A549 (cell line): Measurements from ENCODE around the gene FNIP2. TPM values are rescaled to one million over a fixed set of nuclear protein-coding genes. Genes with fewer than 3 reads are reported as not detected.
"Not testable (repeated sequence)": the region's sequence is repeated elsewhere in the genome, so short reads cannot be mapped to it uniquely, and the experiment has no call there.

ENCODE experiments used
- ATAC-seq, 2 experiments: fragments of 200-7000 bp in 1 of 2; fragments of >200 bp in 1 of 2; cut with Nextera tagmentation in 1 of 2; cut with Tn5 transposase in 1 of 2; 3 replicates each; pipeline versions ENCODE4 v1.8.0 to v1.9.1; 2018 to 2020; ENCODE audit warnings: mild to moderate bottlenecking in 1 of 2, moderate library complexity in 1 of 2
- CTCF ChIA-PET: fragments of 300-600 bp; sonication (Branson Sonifier 250); formaldehyde crosslinking; extraction: SDS; loops from one replicate; lab custom pipeline; 2021; ENCODE audit warnings: antibody characterized with exemption, inconsistent platforms; lab: Yijun Ruan, JAX
- POLR2A ChIA-PET: fragments of 350-600 bp; formaldehyde crosslinking; extraction: SDS; loops from one replicate; lab custom pipeline; 2021; ENCODE audit warnings: antibody characterized with exemption, inconsistent platforms; lab: Yijun Ruan, JAX
- DNase-seq, 2 experiments: peaks; one replicate each; pipeline versions ENCODE4 v3.0.0 to v3.0.0-alpha.2; 2011 to 2016; ENCODE audit warnings: low read depth in 1 of 2, low spot score in 1 of 2
- FAIRE-seq: peaks from 2 replicates; lab custom pipeline; 2011; peaks lifted over from hg19 to GRCh38; lab: Jason Lieb, UNC
- H3K27ac ChIP-seq, 2 experiments: fragments of >200 bp; sonication (Bioruptor Twin); formaldehyde crosslinking; 3 replicates each; pipeline ENCODE4 v1.5.1; 2016 to 2017
- H3K4me1 ChIP-seq: fragments of >200 bp; sonication (Bioruptor Twin); formaldehyde crosslinking; 3 replicates; pipeline ENCODE4 v1.6.1; 2016
- H3K4me2 ChIP-seq: fragments of >200 bp; sonication (Bioruptor Twin); formaldehyde crosslinking; 3 replicates; pipeline ENCODE4 v1.6.1; 2016
- H3K4me3 ChIP-seq: fragments of >200 bp; sonication (Bioruptor Twin); formaldehyde crosslinking; 3 replicates; pipeline ENCODE4 v1.5.1; 2016
- H3K9me3 ChIP-seq: fragments of >200 bp; sonication (Bioruptor Twin); formaldehyde crosslinking; 3 replicates; pipeline ENCODE4 v1.6.1; 2016
- CTCF ChIP-seq: fragments of >200 bp; sonication (Bioruptor Twin); formaldehyde crosslinking; IDR thresholded peaks from 3 replicates; pipeline ENCODE4 v1.5.1; 2016
- E2F6 ChIP-seq: IDR thresholded peaks from 2 replicates; pipeline ENCODE4 v1.6.1; 2012; ENCODE audit warnings: low read depth, borderline replicate concordance
- EHF ChIP-seq: fragments of 250-450 bp; sonication (Bioruptor Pico); IDR thresholded peaks from 2 replicates; pipeline ENCODE4 v1.5.0; 2020; ENCODE audit warnings: mild to moderate bottlenecking
- ELK1 ChIP-seq: fragments of 150-350 bp; IDR thresholded peaks from 2 replicates; pipeline ENCODE4 v1.6.1; 2014; ENCODE audit warnings: low read depth, mild to moderate bottlenecking, low read length
- ESRRA ChIP-seq: fragments of 150-350 bp; IDR thresholded peaks from 2 replicates; pipeline ENCODE4 v1.6.1; 2014; ENCODE audit warnings: mild to moderate bottlenecking, low read length, borderline replicate concordance
- FOSL2 ChIP-seq, 2 experiments: fragments of 450-650 bp in 1 of 2; fragments of >200 bp in 1 of 2; sonication (Bioruptor Twin) in 1 of 2; formaldehyde crosslinking; IDR thresholded peaks; 2 replicates each; pipeline versions ENCODE4 v1.5.0 to v1.6.1; 2016 to 2020; ENCODE audit warnings: mild to moderate bottlenecking in 1 of 2, moderate library complexity in 1 of 2
- JUNB ChIP-seq: fragments of >200 bp; sonication (Bioruptor Twin); formaldehyde crosslinking; IDR thresholded peaks from 2 replicates; pipeline ENCODE4 v1.6.1; 2016
- NPAS2 ChIP-seq: fragments of 250-450 bp; sonication (Bioruptor Pico); IDR thresholded peaks from 2 replicates; pipeline ENCODE4 v1.8.0; 2022; ENCODE audit warnings: mild to moderate bottlenecking, moderate library complexity, borderline replicate concordance
- NR3C1 ChIP-seq: fragments of >200 bp; sonication (Bioruptor Twin); formaldehyde crosslinking; IDR thresholded peaks from 3 replicates; pipeline ENCODE4 v1.6.1; 2017
- PBX3 ChIP-seq: IDR thresholded peaks from 2 replicates; pipeline ENCODE4 v1.6.1; 2012
- RARB ChIP-seq: fragments of 250-450 bp; sonication (Bioruptor Pico); IDR thresholded peaks from 2 replicates; pipeline ENCODE4 v1.8.0; 2021; ENCODE audit warnings: mild to moderate bottlenecking, moderate library complexity
- SREBF2 ChIP-seq: fragments of 450-650 bp; IDR thresholded peaks from 2 replicates; pipeline ENCODE4 v1.6.1; 2014; ENCODE audit warnings: mild to moderate bottlenecking, moderate library complexity
- TP53 ChIP-seq: fragments of 250-450 bp; sonication (Bioruptor Pico); IDR thresholded peaks from 2 replicates; pipeline ENCODE4 v1.5.0; 2021; ENCODE audit warnings: mild to moderate bottlenecking, moderate library complexity
- WGBS: methylation state at CpG from one replicate; pipeline ENCODE4 v1.1.6; 2017; ENCODE audit errors: missing lambda C conversion rate; 5-methylcytosine and 5-hydroxymethylcytosine counted together
- polyA plus RNA-seq, 4 experiments: library from polyadenylated mRNA; depleted of rRNA in 3 of 4; stranded (reverse); fragments of >200 nt; fragmentation: RNase III in 1 of 4; extraction: RNeasy Plus Mini Kit Qiagen cat#74134 plus additional on column Dnase treatment in 1 of 4; gene quantifications; 2 replicates in 3 of 4; 3 replicates in 1 of 4; pipeline ENCODE4 v1.2.3, GENCODE V29; 2011 to 2017

The FNIP2 gene
- polyA plus RNA-seq, 2 of the 4 experiments (the other 2 are of a cell fraction) = 2.0 to 2.5 TPM

- ATAC-seq = no peak
These were observed 58.7 kb downstream of the FNIP2 start for GRCh38 chr4:158827543-158827981.

GRCh38 chr4:158828151-158828550 is 59.3 kb downstream of the FNIP2 start:
- ATAC-seq, POLR2A ChIA-PET, FAIRE-seq, DNase-seq, H3K4me2 ChIP-seq, H3K27ac ChIP-seq, H3K4me3 ChIP-seq, H3K9me3 ChIP-seq: not testable (repeated sequence)
- CTCF ChIA-PET = interaction anchor here (1.1 kb wide), 1 partner anchor 24 kb away, joined by 3 read pairs; no protein-coding TSS in a partner anchor
- peaks cover 10% of the 10 kb centered on the region for H3K4me1 ChIP-seq
- 93% methylated on average over 8 of the region's 8 CpGs for WGBS

More at GRCh38 chr4:158827543-158827981, 58.7 kb downstream of the FNIP2 start:
- no peaks in the 10 kb centered on the region for H3K9me3 ChIP-seq
- DNase-seq (no peak), FAIRE-seq (no peak)
- ChIA-PET CTCF (interaction anchor here (1.1 kb wide), 1 partner anchor 24 kb away, joined by 3 read pairs; no protein-coding TSS in a partner anchor), POLR2A (no interaction called here)
- H3K4me3 ChIP-seq = no peak overlapping the region
- no peak overlapping the region for H3K4me2 ChIP-seq
- WGBS = 82% methylated on average over 5 of the region's 5 CpGs
- TF ChIP-seq SREBF2 (no peak), NPAS2 (CRISPR knock-in tag) (no peak), TP53 (CRISPR knock-in tag) (no peak), ESRRA (no peak), NR3C1 (no peak), PBX3 (no peak)
- peaks cover 10% of the 10 kb centered on the region for H3K4me1 ChIP-seq
- no peak overlapping the region for H3K27ac ChIP-seq

- Histone ChIP-seq H3K4me2 (no peak overlapping the region), H3K4me1 (peaks cover 7% of the 10 kb centered on the region), H3K9me3 (no peaks in the 10 kb centered on the region), H3K27ac (no peak overlapping the region), H3K4me3 (no peak overlapping the region)
- FAIRE-seq (no peak), DNase-seq (no peak), ATAC-seq (no peak)
- ChIA-PET POLR2A (no interaction called here), CTCF (no interaction called here)
- TF ChIP-seq E2F6 (no peak), FOSL2 (IDR thresholded peaks at IDR 0.05) (no peak), FOSL2 (CRISPR knock-in tag; IDR thresholded peaks at IDR 0.05) (no peak), RARB (no peak), EHF (CRISPR knock-in tag) (no peak), ELK1 (no peak), CTCF (no peak), JUNB (no peak)
- WGBS = 72% methylated on average over 2 of the region's 2 CpGs
These were observed 60.4 kb downstream of the FNIP2 start for GRCh38 chr4:158829254-158829653.

GRCh38 chr4:158833602-158834001 is 64.8 kb downstream of the FNIP2 start:
- 66% methylated on average over 5 of the region's 5 CpGs for whole genome bisulfite sequencing

More at GRCh38 chr4:158833602-158834001, 64.8 kb downstream of the FNIP2 start:
- ATAC-seq (no peak), FAIRE-seq (no peak), DNase-seq (no peak)
- H3K4me3 ChIP-seq = no peak overlapping the region
- no peaks in the 10 kb centered on the region for H3K9me3 ChIP-seq
- no peak overlapping the region for H3K4me2 ChIP-seq
- POLR2A ChIA-PET = no interaction called here
- CTCF ChIA-PET = interaction anchor here (0.5 kb wide), 1 partner anchor 253 kb away, joined by 3 read pairs; no protein-coding TSS in a partner anchor
- no peak overlapping the region for H3K27ac ChIP-seq
- TF ChIP-seq CTCF = no peak
- no peaks in the 10 kb centered on the region for H3K4me1 ChIP-seq
